Measurements from ENCODE around the gene SLC47A2.

Gene SLC47A2

DNA sequence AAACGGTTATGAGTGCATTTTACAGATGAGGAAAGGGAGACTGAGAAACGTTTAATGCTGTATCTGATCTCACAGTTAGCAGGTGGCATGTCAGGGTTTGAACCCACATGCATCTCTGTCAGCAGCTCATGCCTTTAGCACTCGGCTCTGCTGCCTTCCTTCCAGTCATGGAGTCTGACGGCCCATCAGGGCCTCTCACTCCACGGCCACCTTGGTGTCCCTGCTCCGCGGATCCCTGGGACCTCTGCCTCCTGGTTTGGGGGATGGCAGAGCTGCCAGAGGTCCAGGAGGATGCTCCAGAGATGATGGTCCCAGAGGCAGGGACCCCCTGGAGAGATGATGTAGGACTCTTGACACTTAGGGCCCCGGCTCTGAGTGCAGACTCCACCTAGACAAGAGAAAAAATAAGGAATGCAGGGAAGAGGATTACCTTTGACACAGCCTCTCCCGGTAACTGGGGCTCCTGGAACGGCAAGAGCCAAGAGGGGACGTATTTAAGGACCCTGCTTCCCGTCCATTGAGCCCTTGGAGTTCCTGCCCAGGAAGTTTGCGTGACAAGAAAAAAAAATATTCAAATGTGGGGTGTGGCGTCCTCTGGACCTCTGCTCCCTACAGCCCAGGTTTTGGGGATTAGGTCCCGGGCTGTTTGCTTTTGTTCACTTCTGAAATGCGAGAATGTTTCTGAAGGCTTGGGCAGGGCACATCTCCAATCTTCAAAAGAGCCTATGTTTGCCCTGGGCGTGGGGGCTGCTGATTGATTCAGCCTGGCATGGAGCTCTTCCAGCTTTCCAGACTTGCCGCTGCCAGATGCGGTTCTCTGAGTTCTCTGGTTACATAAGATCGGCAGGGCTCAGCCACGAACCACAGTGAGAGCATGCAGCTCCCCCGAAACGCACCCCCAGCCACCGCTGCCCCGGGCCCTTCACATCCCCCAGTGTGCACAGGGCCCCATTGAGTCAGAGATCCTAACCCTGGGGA is 31.7 kb upstream of the SLC47A2 start, which contains the start of gene ALDH3A1:
Gene ALDH3A1 (minus strand): TSS at position 470 of the 978 bp plus-strand sequence. CDS start 3,169 bp downstream, outside the sequence.
- DNase-seq, result no peak

DNA sequence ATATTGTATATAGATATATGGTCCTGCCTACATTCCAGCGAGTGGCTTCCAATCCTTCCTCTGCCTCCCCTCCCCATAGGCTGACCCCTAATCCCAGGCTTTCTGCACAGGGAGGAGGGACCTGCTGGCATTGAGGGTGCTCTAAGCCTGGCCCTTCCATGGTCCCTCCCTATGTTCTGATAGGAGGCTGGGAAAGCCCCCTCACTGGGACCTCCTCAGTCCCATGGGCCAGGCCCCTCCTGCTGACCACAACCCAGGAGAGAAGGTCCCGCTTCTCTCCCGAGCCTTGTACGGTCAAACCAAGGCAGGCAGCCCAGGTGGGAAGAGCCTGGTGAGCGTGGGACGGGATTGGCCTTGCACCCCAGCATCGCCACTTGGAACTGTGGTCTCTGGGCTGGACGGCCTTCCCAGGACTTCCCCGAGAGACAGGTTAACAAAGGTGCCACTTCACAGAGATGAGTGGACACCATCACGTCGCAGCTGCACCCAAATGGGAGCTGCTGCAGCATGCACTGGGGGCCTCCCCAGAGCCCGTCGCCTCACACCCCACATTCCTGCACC is 30.9 kb upstream of the SLC47A2 start:
- DNase-seq, result no peak

DNA sequence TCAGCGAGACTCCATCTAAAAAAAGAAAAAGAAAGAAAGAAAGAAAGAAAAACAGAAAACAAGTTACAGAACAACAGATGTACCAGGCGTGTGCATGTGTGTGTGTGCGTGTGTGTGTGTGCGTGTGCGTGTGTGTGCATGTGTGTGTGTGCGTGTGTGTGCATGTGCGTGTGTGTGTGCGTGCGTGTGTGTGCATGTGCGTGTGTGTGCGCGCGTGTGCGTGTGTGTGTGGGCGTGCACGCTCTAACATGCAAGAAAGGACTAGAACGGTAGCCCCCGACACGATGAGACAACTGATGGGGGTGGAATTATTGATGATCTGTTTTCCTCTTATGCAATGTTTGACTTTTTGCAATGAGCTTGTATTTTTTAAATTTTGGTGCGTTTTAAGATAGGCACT is 30.1 kb upstream of the SLC47A2 start:
- no peak for DNase-seq

DNA sequence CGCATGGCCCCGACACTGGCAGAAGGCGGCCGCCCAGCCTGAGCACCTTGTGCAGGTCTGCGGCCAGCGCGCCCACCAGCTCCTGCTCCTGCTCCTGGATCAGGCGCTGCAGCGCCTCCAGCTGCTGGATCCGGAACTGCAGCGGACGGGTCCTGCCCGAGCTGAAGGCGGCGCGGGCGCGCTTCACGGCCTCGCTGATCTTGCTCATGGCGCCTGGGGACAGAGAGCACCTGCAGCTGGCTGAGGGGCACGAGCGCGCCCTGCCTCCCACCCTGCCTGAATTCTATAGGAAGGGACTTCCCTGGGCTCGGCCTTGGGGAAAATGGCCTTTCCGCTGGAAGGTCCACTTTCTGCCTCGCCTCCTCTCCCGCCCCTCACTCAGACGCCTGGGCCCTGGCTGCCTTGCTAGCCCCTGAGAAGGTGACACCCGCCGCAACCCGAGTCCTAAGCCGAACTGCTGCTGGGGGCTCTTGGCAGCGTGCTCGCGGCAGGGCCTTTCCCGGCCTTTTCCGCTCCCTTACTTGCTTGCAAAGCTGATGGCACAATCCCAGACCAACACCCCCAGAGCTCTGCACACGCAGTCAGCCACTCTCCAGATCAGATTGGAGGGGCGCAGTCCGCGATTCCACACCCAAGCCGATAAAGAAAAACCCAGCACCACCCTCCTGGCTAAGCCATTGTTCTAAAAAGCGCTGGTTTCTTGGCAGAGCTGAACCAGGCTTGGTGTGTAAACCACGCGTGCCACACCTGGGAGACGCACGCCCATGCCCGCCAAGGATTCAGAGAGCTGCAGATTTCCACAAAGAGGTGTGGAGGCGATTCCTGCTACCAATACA is 28.8 kb upstream of the SLC47A2 start:
- DNase-seq, result peak; percentile 92

DNA sequence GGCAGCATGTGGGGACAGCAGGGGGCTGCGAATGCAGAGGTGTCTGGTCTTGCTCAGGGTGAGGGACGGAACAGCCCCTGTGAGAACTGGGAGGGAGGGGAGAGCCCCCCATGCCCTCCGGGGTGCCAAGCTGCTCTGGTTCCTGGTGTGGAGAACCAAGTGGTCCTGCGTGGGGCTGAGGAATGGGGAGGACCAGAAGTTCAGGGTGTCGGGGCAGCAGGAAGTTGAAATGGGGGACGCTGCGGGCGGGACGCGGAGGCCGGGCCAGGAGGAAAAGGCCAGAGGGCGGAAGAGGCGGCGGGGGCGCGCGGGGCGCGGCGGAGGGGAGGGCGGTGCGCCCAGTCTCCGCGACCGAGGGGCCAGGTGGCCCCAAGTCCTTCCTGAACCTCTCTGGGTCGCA is 28.1 kb upstream of the SLC47A2 start:
- no peak for DNase-seq

DNA sequence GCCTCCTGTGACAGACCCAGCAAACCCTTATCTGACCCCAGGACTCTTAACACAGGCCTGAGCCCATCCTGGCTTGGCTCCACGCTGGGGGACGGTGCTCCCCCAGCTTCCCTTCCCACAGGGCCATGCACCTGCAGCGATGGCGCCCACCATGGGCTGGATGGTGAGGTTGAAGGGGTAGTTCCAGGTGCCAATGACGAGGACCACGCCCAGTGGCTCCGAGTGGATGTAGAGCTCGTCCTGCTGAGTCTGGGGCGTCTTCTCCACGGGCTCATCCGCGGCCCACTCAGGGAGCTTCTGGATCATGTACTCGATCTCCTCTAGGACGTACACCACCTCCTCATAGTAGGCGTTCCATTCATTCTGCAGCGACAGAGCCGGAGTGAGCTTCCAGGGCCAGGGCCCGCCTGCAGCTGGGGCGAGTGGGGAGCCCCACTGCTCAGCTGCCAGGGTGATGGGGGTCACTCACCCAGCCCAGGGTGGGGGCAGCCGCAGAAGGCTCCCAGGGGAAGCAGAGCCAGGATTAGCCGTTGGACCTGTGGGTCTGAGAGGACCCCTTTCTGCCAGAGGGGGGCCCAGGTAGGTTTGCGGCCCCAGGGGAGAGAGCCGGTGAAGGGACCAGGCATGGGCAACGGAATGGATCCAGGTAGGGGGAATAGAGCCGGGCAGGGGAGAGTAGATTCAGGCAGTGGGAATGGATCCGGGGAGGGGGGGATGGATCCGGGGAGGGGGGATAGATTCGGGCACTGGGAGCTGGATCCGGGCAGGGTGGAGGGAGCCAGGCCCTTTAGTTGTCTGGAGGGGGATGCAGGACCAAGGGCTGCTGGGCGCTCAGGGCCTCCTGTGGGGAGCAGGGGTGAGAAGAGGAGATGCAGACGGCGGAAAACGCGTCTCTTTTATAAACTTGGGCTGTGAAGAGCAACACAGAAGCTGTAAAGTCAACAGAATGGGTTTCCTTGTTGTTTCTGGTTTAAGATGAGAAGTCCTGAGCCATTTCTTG is 27.0 kb upstream of the SLC47A2 start:
- no peak for DNase-seq

DNA sequence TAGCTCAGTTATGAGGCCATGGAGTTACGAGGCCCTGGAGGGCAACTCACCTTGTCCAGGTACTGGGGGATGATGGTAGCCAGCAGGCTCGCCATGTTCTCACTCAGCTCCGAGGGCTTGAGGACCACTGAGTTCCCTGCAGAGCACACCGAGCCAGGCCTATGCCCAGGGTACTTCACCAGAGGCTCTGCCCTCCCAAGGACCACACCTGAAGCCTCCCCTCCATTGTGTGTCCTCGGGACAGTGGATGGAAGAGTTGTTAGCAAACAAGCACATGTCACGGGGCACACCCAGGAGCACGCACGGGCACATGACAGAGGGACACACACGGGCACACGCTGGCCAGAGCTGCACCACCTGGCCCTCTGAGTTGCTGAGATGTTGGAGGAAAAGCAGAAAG is 26.1 kb upstream of the SLC47A2 start:
- DNase-seq, result no peak

DNA sequence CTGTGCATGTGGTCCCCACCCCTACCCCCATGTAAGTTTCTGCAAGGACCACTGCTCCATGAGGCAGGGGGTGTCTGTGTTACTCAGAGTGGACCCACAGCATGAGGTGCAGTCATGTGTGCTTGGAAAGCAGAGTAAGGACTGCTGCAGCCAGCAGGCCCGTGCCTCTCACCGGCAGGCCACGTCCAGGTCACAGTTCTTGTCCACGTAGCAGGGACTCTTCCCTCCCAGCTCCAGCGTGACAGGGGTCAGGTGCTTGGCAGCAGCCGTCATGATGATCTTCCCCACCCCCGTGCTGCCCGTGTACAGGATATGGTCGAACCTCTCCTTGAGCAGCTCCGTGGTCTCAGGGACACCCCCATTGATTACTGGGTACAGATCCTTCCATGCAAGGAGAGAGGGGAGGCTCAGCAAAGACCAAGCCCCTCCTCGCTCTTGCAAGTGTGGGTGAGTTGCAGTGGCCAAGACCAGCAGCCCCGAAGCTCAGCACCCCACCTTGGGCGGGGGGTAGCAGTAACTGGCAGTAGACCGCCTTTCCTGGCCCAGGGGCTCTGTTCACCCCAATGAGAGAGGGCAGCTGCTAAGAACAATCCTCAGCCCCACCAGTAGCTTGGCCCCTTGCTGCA is 25.6 kb upstream of the SLC47A2 start:
- no peak for DNase-seq

DNA sequence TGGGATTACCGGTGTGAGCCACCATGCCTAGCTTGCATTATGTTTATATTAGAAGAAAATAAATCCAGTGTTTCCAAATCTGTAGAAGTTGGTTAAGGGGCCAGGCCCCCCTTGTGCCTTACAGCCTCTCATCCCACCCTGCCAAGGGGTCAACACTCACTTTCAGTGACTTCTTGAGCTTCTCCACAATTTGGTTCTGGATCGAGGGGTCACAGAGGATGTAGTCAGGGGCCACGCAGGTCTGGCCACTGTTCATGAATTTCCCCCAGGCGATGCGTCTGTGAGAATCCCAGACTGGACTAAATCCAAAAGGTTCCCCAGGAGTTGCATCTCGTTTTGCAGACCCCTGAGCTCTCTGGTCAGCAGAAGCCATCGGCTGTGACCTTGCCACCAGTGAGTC is 24.5 kb upstream of the SLC47A2 start:
- no peak for DNase-seq

DNA sequence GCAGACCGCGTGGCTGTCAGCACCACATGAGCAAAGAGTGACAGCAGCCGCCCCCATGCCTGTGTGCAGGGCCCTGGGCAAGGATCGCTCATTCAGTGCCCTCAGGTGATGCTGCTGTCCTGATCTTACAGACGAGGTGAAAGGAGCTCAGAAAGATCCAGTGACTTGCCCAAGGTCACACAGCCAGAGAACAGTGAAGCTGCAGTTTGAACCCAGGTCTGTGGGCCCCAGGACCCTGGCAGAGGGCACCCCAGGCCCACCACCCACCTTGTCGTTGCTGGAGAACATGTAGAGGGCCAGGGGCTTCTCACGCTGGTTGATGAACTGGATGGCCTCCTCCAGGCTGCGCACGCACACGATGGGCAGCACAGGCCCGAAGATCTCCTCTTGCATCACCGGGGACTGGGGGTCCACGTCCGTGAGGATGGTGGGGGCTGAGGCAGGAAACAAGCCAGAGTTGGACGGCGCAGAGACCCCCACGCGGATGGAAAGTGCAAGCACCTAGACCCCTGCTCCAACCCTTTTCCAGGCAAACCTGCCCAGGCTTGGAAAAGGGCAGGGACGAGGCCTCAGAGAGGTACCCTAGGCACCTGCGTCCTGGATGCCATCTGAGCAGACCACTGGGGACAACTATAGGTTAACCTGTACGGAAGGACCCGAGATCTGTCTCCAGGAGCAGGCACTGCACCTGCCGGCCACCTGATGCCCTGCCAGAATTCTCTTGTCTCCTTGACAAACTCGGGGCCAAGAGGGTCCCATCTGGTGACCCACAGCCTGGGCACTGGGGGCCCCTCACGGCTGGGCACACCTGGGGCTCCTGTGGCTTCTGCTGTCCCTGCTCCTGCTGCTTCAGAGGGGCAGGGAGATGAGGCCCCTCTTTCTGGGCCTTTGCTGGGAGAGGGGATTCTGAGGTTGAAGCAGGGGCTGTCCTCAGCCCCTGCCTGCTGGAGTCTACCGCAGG is 23.1 kb upstream of the SLC47A2 start:
- no peak for DNase-seq

DNA sequence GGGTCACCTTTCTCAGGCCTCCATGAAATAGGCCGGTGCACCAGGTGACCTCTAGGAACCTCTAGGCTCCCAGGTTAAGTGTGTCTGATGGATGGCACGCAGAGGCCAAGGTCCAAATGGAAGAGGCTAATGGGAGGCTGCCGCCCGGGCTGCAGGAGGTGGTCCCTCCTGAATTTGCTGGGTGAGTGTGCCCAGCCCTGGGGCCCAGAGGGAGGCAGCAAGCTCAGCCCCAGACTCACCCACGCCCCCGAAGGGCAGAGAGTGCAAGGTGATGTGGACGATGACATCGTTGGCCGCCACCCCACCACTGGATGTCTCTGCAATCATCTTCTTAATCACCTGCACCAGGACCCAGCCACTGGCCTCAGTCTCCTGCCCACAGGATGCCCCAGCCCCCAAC is 22.4 kb upstream of the SLC47A2 start:
- DNase-seq, result no peak

DNA sequence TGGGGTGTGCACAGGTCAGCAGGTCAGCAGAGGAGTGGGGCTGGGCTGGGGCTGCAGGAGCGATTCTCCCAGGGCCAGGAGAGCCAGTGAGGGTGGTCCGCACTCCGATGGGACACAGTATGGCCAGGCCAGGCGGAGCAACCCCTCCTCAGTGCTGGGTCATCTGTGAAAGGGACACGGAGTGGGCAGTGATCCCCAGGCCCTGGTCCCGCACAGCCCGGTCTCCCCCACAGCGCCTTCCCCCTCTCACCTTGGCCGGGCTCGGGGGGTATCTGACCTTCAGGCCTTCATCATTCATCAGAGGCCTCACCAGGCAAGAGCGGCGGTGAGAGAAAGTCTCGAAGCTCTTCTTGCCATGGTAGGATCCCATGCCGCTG is 21.7 kb upstream of the SLC47A2 start:
- DNase-seq, result no peak

DNA sequence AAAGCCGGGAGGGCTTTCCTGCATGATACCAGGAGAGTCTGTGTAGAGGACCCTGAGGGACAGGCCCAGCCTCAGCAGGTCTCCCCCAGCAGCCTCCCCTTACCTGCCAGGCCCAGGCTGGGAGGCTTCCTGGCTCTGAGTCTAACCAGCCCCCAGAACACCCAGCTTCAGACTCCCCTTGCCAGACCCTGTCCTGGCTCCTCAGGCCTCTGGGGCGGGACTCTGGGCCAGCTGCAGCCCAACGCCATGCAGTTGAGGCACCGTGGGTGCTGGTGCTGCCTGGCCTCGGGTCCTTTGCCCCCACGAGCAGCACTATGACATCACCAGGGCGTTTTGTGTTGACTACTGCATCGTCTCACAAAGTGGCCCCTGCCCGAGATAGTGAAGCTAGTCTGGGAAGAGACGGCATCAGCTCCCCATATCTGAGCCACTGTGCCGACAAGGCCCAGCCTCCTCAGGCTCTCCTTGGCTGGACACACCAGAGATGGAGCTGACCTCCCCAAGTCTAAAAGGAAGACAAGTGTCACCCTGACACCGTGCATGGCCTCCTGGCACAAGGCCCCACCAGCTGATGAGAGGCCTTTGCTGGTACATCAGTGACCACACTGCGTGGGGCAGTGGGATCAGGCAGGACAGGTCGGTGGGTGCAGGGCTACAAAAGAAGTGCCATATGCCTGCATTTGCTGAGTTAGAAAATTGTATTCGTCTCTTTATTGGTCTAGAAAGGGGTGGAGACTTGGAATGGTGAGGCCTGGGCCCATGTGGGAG is 21.1 kb upstream of the SLC47A2 start:
- DNase-seq, result no peak

DNA sequence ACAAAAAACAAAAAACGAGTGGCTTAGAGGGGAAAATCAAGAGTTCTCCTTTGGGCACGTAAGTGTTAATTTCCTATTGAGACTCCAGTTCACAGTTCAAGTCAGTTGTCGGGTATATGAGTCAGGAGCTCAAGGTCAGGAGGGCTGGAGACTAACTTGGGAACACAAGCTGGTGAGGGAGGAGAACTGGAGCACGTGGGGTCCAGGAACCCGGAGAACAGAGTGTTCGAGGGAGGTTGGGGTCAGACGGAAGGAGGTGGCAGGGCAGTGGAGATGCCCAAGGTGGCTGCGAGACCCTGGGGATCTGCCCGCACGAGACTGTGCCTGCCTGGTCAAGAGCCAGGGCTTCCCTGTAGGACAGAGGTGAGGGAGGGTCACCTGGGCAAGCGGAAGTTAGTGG is 19.7 kb upstream of the SLC47A2 start:
- no peak for DNase-seq

DNA sequence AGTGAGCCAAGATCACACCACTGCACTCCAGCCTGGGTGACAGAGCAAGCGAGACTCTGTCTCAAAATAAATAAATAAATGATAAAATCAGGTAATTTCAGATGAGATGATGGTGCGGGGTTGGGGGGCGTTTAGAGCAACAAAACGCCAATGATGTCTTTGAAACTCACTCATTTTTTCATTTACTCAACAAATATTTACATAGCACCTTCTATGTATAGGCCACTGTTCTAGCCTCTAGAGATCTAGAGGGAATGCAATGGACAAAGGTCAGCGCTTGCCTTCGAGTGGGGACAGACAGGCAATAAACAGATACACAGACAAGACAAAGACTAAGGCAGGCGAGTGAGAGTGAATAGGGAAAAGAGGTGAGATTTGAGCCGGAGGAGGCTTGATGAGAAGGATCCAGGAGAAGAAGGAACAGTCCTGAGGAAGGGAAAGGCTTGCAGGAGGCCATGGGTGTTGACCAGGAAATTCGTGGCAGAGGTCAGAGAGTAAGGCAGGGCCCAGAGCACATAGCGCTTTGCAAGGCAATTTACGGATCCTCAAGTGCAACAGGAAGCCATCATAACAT is 17.7 kb upstream of the SLC47A2 start:
- no peak for DNase-seq

DNA sequence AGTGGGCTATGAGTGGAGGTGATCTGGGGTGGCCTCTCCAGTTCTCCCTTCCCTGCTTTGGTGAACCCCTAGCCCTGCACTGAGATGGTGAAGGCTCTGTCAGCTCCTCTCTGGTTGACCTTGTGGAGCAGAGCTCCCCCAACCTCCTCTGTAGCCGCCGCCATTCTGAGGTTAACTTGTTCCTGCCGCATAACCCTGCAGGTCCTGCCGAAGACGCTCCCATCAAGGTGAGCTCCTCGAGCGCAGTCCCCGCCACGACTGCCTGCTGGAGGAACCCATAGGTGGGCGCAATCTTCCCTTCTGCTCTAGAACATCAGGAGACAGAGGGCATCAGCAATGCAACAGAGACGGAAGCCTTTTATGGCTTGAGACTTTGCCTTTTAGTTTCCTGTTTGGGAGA is 15.2 kb upstream of the SLC47A2 start:
- DNase-seq, result no peak

DNA sequence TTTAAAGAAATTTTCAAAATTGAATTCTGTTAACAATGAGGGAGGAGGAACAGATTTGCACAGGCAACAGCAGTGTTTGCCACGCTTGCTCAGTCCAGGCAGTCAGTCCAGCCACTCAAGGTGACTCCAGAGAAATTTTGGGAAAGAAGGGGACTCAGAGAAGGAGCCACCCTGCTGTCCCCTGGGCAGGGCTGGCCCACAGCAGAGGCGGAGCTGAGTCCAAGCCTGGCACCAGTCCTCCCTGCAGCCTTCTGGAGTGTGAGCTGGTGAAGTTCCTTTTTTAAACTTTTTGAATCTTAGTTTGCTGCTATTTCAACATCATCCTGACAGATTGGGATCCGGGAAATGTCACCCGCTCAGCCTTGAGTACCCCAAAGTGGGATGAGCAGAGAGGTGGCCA is 14.5 kb upstream of the SLC47A2 start:
- no peak for DNase-seq

DNA sequence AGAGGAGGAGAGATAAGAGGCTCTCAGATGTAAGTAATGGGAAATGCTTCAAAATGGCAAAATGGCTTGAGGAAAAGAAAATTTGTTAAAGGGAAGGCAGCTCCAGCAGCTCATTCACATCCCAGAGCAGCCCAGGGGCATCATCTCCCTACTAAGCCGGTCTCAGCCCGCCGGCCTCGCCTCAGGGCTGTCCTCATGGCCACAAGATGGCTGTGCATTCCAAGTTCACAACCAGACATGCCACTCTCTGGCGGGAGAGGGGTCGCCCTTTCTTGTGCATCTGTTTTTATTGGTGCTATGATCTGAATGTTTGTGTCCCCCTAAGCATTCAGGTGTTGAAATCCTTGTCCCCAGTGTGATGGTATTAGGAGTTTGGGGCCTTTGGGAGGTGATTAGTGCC is 13.5 kb upstream of the SLC47A2 start:
- no peak for DNase-seq

DNA sequence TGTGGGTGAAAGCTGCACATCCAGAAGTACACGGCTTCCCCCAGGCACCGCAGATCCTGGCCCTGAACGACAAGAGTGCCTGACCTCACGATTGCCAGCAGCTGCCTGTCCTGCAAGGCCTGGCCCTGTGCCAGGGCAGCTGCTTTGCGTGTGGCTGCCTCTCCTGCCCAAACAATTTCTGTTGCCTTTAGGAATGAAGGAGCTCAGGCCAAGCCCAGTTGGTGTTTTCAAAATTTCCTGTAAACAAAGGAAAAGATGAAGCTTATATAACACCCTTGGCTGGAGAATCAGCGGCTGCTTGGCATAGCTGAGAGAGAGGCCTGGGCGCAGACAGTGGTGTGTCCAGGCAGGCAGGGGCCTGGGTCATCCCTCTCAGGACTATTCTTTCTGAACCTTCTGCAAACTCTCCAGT is 11.7 kb upstream of the SLC47A2 start:
- DNase-seq, result peak; percentile 75
